ENCODE results near the gene OR52N5.

GRCh38 chr11:5749836-5750235 lies 33.3 kb downstream of the OR52N5 start:
- TF ChIP-seq MYC (CRISPR knock-in tag; IDR thresholded peaks at IDR 0.05; ENCODE audit: borderline replicate concordance) (no peak), ZNF558 (CRISPR knock-in tag; IDR thresholded peaks at IDR 0.05; ENCODE audit: borderline replicate concordance) (no peak), TEAD3 (CRISPR knock-in tag; optimal IDR thresholded peaks at IDR 0.05; ENCODE audit: borderline replicate concordance) (no peak), IRF9 (CRISPR knock-in tag; IDR thresholded peaks at IDR 0.05; ENCODE audit: borderline replicate concordance) (no peak), RXRA (CRISPR knock-in tag; IDR thresholded peaks at IDR 0.05) (no peak), ZNF569 (CRISPR knock-in tag; IDR thresholded peaks at IDR 0.05; ENCODE audit: borderline replicate concordance) (no peak), ZNF3 (CRISPR knock-in tag; IDR thresholded peaks at IDR 0.05) (no peak), SMC3 (IDR thresholded peaks at IDR 0.05; ENCODE audit: low read length) (no peak), SNRNP70 (IDR thresholded peaks at IDR 0.05; ENCODE audit: low read depth, low read length) (no peak), ATF3 (CRISPR knock-in tag; IDR thresholded peaks at IDR 0.05) (no peak)
